Mammary epithelial cell (primary cell): Measurements from ENCODE around the gene DIS3L2.

Experiments
- CTCF ChIP-seq, 2 donors: IDR thresholded peaks in 1 of 2; conservative IDR thresholded peaks in 1 of 2; 2 replicates each; pipeline ENCODE4 v1.5.1; 2011 to 2012; ENCODE audit warnings: inconsistent platforms in 2 of 2, low read length in 2 of 2, mild to moderate bottlenecking in 2 of 2, control low read depth in 1 of 2, low read depth in 1 of 2; ENCODE audit not compliant: insufficient read depth in 1 of 2; ENCODE audit errors: extremely low read depth in 1 of 2
- EZH2 ChIP-seq: IDR thresholded peaks from 2 replicates; pipeline ENCODE4 v1.6.1; 2012; ENCODE audit warnings: low read length, inconsistent platforms, borderline replicate concordance

DNA sequence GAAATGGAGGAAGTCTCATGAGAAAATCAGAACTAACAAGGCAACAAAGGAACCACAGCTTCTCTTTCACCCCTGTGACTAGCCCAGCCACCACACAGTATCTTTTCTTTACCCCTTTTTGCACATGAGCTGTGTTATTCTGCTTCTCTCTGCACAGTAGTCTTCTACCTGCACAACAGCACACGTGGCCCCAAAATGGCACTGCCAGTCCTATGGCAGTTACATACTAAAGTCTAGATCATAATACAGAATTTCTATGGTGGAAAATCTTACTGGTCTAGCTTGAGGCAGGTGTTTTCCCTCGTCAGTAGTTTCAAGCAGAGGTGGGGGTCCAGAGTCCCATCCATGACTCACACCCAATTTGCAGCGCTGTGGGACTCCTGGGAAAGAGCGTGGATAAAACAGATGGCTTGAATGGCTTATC, 177.7 kb downstream of the DIS3L2 start:
- TF ChIP-seq EZH2 (no peak), CTCF (conservative IDR thresholded peaks at IDR 0.05 in 1 of 2, IDR thresholded peaks at IDR 0.05 in 1 of 2; ENCODE audit: extremely low read depth in 1 of 2, insufficient read depth in 1 of 2, low read depth in 1 of 2, low read length in 2 of 2) (no peak)
